Fibroblast of lung (primary cell): ENCODE measurements around the gene AKAP12. TPM values are rescaled to one million over a fixed set of nuclear protein-coding genes. Genes with fewer than 3 reads are reported as not detected.
A peak's percentile ranks its signal among the peaks of the same experiment; 100 is the strongest.

ENCODE experiments used
- DNase-seq, 2 donors: peaks; one replicate each; pipeline versions ENCODE4 v3.0.0 to v3.0.0-alpha.2; 2010; ENCODE audit warnings: low read depth in 2 of 2
- H2AFZ ChIP-seq: 2 replicates; pipeline ENCODE4 v1.5.1; 2012; ENCODE audit warnings: low read length, control low read depth, inconsistent platforms
- H3K27ac ChIP-seq: 2 replicates; pipeline ENCODE4 v1.5.1; 2011; ENCODE audit warnings: low read length, control low read depth; ENCODE audit not compliant: insufficient read depth
- H3K27me3 ChIP-seq: 2 replicates; pipeline ENCODE4 v1.5.1; 2011; ENCODE audit warnings: mild to moderate bottlenecking, low read length; ENCODE audit not compliant: control insufficient read depth, insufficient read depth
- H3K36me3 ChIP-seq: 2 replicates; pipeline ENCODE4 v1.5.1; 2011; ENCODE audit warnings: low read length; ENCODE audit not compliant: control insufficient read depth, insufficient read depth
- H3K4me1 ChIP-seq: 2 replicates; pipeline ENCODE4 v1.5.1; 2011; ENCODE audit warnings: low read length; ENCODE audit not compliant: control insufficient read depth, insufficient read depth; ENCODE audit errors: extremely low read depth
- H3K4me2 ChIP-seq: 2 replicates; pipeline ENCODE4 v1.5.1; 2011; ENCODE audit warnings: low read length, control low read depth; ENCODE audit not compliant: insufficient read depth; ENCODE audit errors: extremely low read depth
- H3K4me3 ChIP-seq, 4 experiments: fragments of 200-600 bp in 1 of 4; sonication (generic) in 1 of 4; replicated peaks in 1 of 4; 2 replicates each; pipeline ENCODE4 v1.5.1; 2011 to 2016; ENCODE audit warnings: low read length in 4 of 4, low read depth in 3 of 4, mild to moderate bottlenecking in 3 of 4, control low read depth in 2 of 4, inconsistent platforms in 1 of 4, mixed read lengths in 1 of 4; ENCODE audit not compliant: insufficient read depth in 1 of 4; ENCODE audit errors: control extremely low read depth in 1 of 4
- H3K79me2 ChIP-seq: 2 replicates; pipeline ENCODE4 v1.5.1; 2012; ENCODE audit warnings: mild to moderate bottlenecking, low read length, inconsistent platforms; ENCODE audit not compliant: control insufficient read depth, insufficient read depth
- H3K9ac ChIP-seq: 2 replicates; pipeline ENCODE4 v1.5.1; 2011; ENCODE audit warnings: mild to moderate bottlenecking, low read length, control low read depth; ENCODE audit not compliant: insufficient read depth
- H3K9me3 ChIP-seq: 2 replicates; pipeline ENCODE4 v1.5.1; 2012; ENCODE audit warnings: low read depth, low read length; ENCODE audit not compliant: control insufficient read depth, insufficient read depth
- H4K20me1 ChIP-seq: 2 replicates; pipeline ENCODE4 v1.5.1; 2011; ENCODE audit warnings: low read length; ENCODE audit not compliant: control insufficient read depth, insufficient read depth; ENCODE audit errors: extremely low read depth
- EZH2 ChIP-seq: IDR thresholded peaks from 2 replicates; pipeline ENCODE4 v1.5.1; 2012; ENCODE audit warnings: low read length, control low read depth, mild to moderate bottlenecking; ENCODE audit errors: missing control alignments
- polyA plus RNA-seq, 2 donors: library from polyadenylated mRNA; depleted of rRNA in 1 of 2; stranded (reverse) in 1 of 2; unstranded in 1 of 2; fragments of >200 nt; gene quantifications; 2 replicates each; pipeline ENCODE4 v1.2.1, GENCODE V29; 2011 to 2012; ENCODE audit warnings: missing spikeins in 1 of 2
- total RNA-seq: library from RNA; depleted of rRNA; stranded (reverse); fragments of >200 nt; gene quantifications from 2 replicates; pipeline ENCODE4 v1.2.1, GENCODE V29; 2014
- TF ChIP-seq, protein P1 (sequence below), 2 donors: IDR thresholded peaks in 1 of 2; conservative IDR thresholded peaks in 1 of 2; 1 replicate in 1 of 2; 2 replicates in 1 of 2; pipeline ENCODE4 v1.5.1; 2011 to 2012; ENCODE audit warnings: low read length in 2 of 2, control low read depth in 1 of 2, inconsistent platforms in 1 of 2, low read depth in 1 of 2, mild to moderate bottlenecking in 1 of 2

AKAP12 gene
- total and polyA plus RNA-seq, 2 donors (not counting 1 experiment from before 2014, with no cell fraction given): 68.5 to 133 TPM

DNA sequence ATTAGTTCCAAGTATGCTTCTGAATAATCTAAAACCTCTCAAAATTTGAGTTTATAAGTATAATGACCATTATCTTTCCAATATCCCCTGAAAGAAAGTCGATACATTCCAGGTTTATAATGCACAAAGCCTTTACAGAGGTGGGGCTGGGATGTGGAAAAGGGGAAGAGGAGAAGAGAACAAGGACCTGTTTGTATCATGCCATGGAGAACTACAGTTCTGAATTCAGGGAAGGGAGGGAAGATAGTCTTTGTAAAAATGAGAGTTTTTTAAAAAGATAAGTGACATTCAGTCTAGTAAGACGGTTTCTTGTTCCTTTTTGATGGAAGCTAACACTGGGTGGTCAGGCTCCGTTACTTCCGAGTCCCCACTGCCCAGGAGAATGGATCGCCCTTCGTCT, 125.5 kb downstream of the AKAP12 start:
- Histone ChIP-seq H3K79me2 (no peaks in the 10 kb centered on the region), H3K27me3 (no peaks in the 10 kb centered on the region), H3K4me1 (no peaks in the 10 kb centered on the region), H3K27ac (no peak overlapping the region), H2AFZ (no peak overlapping the region), H3K9ac (no peak overlapping the region), H3K4me2 (no peak overlapping the region), H4K20me1 (no peaks in the 10 kb centered on the region), H3K9me3 (no peaks in the 10 kb centered on the region), H3K4me3 (no peak overlapping the region), H3K36me3 (peaks cover 10% of the 10 kb centered on the region)
- DNase-seq: no peak
- TF ChIP-seq, protein P1, sequence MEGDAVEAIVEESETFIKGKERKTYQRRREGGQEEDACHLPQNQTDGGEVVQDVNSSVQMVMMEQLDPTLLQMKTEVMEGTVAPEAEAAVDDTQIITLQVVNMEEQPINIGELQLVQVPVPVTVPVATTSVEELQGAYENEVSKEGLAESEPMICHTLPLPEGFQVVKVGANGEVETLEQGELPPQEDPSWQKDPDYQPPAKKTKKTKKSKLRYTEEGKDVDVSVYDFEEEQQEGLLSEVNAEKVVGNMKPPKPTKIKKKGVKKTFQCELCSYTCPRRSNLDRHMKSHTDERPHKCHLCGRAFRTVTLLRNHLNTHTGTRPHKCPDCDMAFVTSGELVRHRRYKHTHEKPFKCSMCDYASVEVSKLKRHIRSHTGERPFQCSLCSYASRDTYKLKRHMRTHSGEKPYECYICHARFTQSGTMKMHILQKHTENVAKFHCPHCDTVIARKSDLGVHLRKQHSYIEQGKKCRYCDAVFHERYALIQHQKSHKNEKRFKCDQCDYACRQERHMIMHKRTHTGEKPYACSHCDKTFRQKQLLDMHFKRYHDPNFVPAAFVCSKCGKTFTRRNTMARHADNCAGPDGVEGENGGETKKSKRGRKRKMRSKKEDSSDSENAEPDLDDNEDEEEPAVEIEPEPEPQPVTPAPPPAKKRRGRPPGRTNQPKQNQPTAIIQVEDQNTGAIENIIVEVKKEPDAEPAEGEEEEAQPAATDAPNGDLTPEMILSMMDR (conservative IDR thresholded peaks at IDR 0.05 in 1 of 2, IDR thresholded peaks at IDR 0.05 in 1 of 2; ENCODE audit: low read depth in 1 of 2, low read length in 2 of 2): no peak
- TF ChIP-seq EZH2: no peak

DNA sequence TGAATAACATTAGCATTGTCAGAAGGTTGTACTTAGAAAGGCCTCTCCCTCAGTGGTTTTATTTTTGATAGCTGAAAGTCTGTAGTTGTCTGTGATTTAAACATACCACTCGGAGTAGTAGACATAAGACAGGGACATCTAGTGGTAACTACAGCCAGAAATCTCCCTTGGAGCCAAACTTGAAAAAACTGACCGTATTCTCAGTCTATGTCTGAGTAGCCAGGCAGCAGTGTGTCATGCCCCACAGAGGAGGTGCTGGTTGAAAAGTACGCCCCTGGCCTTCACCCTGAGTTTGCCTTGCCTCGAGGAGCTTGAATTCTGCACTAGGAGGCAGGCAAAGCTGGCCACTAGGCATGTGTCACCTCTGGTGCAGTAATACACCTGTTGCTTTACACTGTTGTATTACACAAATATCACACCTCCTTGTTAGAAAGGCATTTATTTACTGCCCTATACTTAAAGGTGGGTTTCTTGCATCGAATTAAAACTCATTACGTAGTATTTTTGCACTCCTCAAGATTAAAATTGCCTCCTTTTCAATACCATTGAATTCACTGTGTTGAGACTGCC, 130.8 kb downstream of the AKAP12 start:
- H3K79me2 ChIP-seq: peaks cover 16% of the 10 kb centered on the region
- TF ChIP-seq, protein P1 (conservative IDR thresholded peaks at IDR 0.05 in 1 of 2, IDR thresholded peaks at IDR 0.05 in 1 of 2; ENCODE audit: low read depth in 1 of 2, low read length in 2 of 2): peak; percentile 13 to 44
- no peak for TF ChIP-seq EZH2
- H3K4me3 ChIP-seq: no peak overlapping the region
- peaks cover 2% of the 10 kb centered on the region for H3K4me1 ChIP-seq
- peak; percentile 50 to 54 for DNase-seq
- no peaks in the 10 kb centered on the region for H4K20me1 ChIP-seq
- no peak overlapping the region for H2AFZ ChIP-seq
- no peak overlapping the region for H3K9ac ChIP-seq
- no peak overlapping the region for H3K27ac ChIP-seq
- H3K27me3 ChIP-seq: no peaks in the 10 kb centered on the region
- no peak overlapping the region for H3K4me2 ChIP-seq
- H3K36me3 ChIP-seq: peaks cover 5% of the 10 kb centered on the region
- no peaks in the 10 kb centered on the region for H3K9me3 ChIP-seq

DNA sequence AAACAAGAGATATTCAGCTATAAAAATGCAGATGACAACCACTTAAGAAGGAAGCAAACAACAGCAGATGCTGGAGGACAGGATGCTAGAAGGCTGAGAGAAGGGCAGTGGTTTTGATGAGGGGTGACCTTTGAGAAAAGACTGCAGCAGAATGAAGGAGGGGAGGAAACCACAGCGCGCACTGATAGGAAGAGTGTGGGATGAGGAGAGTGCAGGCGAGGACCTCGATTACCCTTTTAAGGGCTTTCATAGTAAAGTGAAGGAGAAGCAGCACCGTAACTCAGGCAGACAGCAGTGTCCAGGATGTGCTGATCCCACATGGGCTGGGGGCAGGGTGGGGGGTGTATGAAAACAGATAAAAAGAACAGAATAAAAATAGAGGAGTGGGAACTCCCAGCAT, 132.4 kb downstream of the AKAP12 start:
- Histone ChIP-seq H4K20me1 (no peaks in the 10 kb centered on the region), H3K4me1 (peaks cover 2% of the 10 kb centered on the region), H3K27ac (no peak overlapping the region), H3K79me2 (peaks cover 26% of the 10 kb centered on the region), H3K27me3 (no peaks in the 10 kb centered on the region), H3K9ac (no peak overlapping the region), H2AFZ (no peak overlapping the region), H3K36me3 (no peaks in the 10 kb centered on the region), H3K4me2 (no peak overlapping the region), H3K4me3 (no peak overlapping the region), H3K9me3 (no peaks in the 10 kb centered on the region)
- TF ChIP-seq, protein P1 (conservative IDR thresholded peaks at IDR 0.05 in 1 of 2, IDR thresholded peaks at IDR 0.05 in 1 of 2; ENCODE audit: low read depth in 1 of 2, low read length in 2 of 2): no peak
- no peak for TF ChIP-seq EZH2
- no peak for DNase-seq
